ENCODE measurements around the gene KIAA0753. TPM values are rescaled to one million over a fixed set of nuclear protein-coding genes. Genes with fewer than 3 reads are reported as not detected.
A peak's percentile ranks its signal among the peaks of the same experiment; 100 is the strongest.

The KIAA0753 gene
- total and polyA plus RNA-seq, 2 of the 13 experiments (the other 11 are each of a cell fraction or from before 2014, with no cell fraction given), result 5.2 to 9.1 TPM

- TF ChIP-seq PBX3 (CRISPR knock-in tag; IDR thresholded peaks at IDR 0.05; ENCODE audit: borderline replicate concordance), result no peak
- no peak for TF ChIP-seq ATF2 (CRISPR knock-in tag; IDR thresholded peaks at IDR 0.05)
- no peak for TF ChIP-seq SIX4 (CRISPR knock-in tag; IDR thresholded peaks at IDR 0.05)
- TF ChIP-seq CSRNP2 (CRISPR knock-in tag; conservative IDR thresholded peaks at IDR 0.05; ENCODE audit: low read depth), result no peak
- no peak for TF ChIP-seq SRSF9 (IDR thresholded peaks at IDR 0.05; ENCODE audit: borderline replicate concordance, insufficient read depth, low read depth, low read length, poor library complexity, severe bottlenecking)
- TF ChIP-seq ELF3 (CRISPR knock-in tag; IDR thresholded peaks at IDR 0.05), result no peak
These were observed 38.7 kb upstream of the KIAA0753 start (continued) for GRCh38 chr17:6679241-6679640.

- H2AFZ ChIP-seq (ENCODE audit: low read length), result no peak overlapping the region
- H3K27ac ChIP-seq (ENCODE audit: extremely low read length, insufficient read depth, low read length), result no peak overlapping the region
- 79% methylated on average over 5 of the region's 7 CpGs for WGBS (ENCODE audit: low lambda C conversion rate)
- intact Hi-C loops (cut with micrococcal nuclease; ENCODE audit: unreplicated experiment), result no loop called here
- peaks cover 79% of the 10 kb centered on the region for H3K4me1 ChIP-seq (ENCODE audit: insufficient read depth, low read length)
- BruUV-seq (replicated peaks), result no TSS peak
- H4K20me1 ChIP-seq (ENCODE audit: insufficient read depth, low read length), result no peaks in the 10 kb centered on the region
- DNase-seq (ENCODE audit: low spot score) (no peak), FAIRE-seq (no peak), ATAC-seq (no peak)
- ChIA-PET POLR2A (interaction anchor here (1.2 to 5.0 kb wide), 6 partner anchors 9 to 358 kb away, joined by 3 to 119 read pairs (median 5); partner anchors contain the start of genes SLC13A5, SLC16A13 and TEKT1), CTCF (ENCODE audit: low intra/inter-chr PET ratio, low total read pairs) (no interaction called here)
- H3K4me3 ChIP-seq (replicated peaks in 1 of 3; ENCODE audit: insufficient read depth in 1 of 3, low read depth in 2 of 3, low read length in 3 of 3), result peak overlapping the region in 1 of 3 experiments; percentile 64; a peak in 1 of 6 replicates
- in situ Hi-C loops (cut with HindIII; ENCODE audit: extremely low pct_ligation_motif_present, low pct_unique_long_range_greater_than_20kb), result no loop called here
- H3K4me2 ChIP-seq (ENCODE audit: low read depth, low read length), result peak overlapping the region; percentile 89
- no peaks in the 10 kb centered on the region; a peak in 1 of 5 replicates for H3K27me3 ChIP-seq (ENCODE audit: control insufficient read depth in 1 of 2, insufficient read depth in 2 of 2, low read length in 2 of 2)
- no peak overlapping the region for H3K9ac ChIP-seq (ENCODE audit: insufficient read depth, low read depth, low read length)
- H3K9me3 ChIP-seq (ENCODE audit: low read length), result no peaks in the 10 kb centered on the region
- no peaks in the 10 kb centered on the region for H3K36me3 ChIP-seq (replicated peaks in 1 of 2; ENCODE audit: control insufficient read depth in 1 of 2, insufficient read depth in 2 of 2, low read length in 2 of 2)
- H3K79me2 ChIP-seq (ENCODE audit: insufficient read depth, low read length), result no peaks in the 10 kb centered on the region
- TF ChIP-seq RFXANK (CRISPR knock-in tag; IDR thresholded peaks at IDR 0.05) (no peak), ZNF564 (CRISPR knock-in tag; IDR thresholded peaks at IDR 0.05) (0 out of 2 replicates have a peak, but pooled peaks have one; percentile 17), PHF21A (CRISPR knock-in tag; IDR thresholded peaks at IDR 0.05) (0 out of 2 replicates have a peak, but pooled peaks have one; percentile 21), ZNF337 (CRISPR knock-in tag; IDR thresholded peaks at IDR 0.05; ENCODE audit: borderline replicate concordance, low read depth) (no peak), ZNF629 (CRISPR knock-in tag; conservative IDR thresholded peaks at IDR 0.05) (peak; percentile 49; the same call in 1 of the 2 replicates), ELF4 (CRISPR knock-in tag; IDR thresholded peaks at IDR 0.05; ENCODE audit: borderline replicate concordance) (no peak), AKNA (CRISPR knock-in tag; IDR thresholded peaks at IDR 0.05; ENCODE audit: borderline replicate concordance) (no peak), ZNF441 (CRISPR knock-in tag; IDR thresholded peaks at IDR 0.05; ENCODE audit: borderline replicate concordance) (no peak)
These were observed 37.4 kb upstream of the KIAA0753 start for GRCh38 chr17:6677946-6678345.
